Uterus (tissue), 4 donors: ENCODE measurements around the gene EPHA5. TPM values are rescaled to one million over a fixed set of nuclear protein-coding genes. Genes with fewer than 3 reads are reported as not detected.

Experiments used
- DNase-seq, 2 donors: peaks; one replicate each; pipeline ENCODE4 v3.0.0-alpha.2; 2019 to 2020
- H3K27ac ChIP-seq, 2 donors: fragments of 200-600 bp; sonication (generic); 1 replicate in 1 of 2; 2 replicates in 1 of 2; pipeline ENCODE4 v1.5.1; 2016 to 2018
- H3K27me3 ChIP-seq, 2 donors: fragments of 200-600 bp; sonication (generic); one replicate each; pipeline ENCODE4 v1.5.1; 2018 to 2019; ENCODE audit warnings: control low read depth in 1 of 2
- H3K36me3 ChIP-seq, 2 donors: fragments of 200-600 bp; sonication (generic); one replicate each; pipeline ENCODE4 v1.5.1; 2019; ENCODE audit warnings: control low read depth in 1 of 2
- H3K4me1 ChIP-seq, 2 donors: fragments of 200-600 bp; sonication (generic); one replicate each; pipeline ENCODE4 v1.5.1; 2018 to 2019; ENCODE audit warnings: control low read depth in 1 of 2
- H3K4me3 ChIP-seq, 2 donors: fragments of 200-600 bp; sonication (generic); 1 replicate in 1 of 2; 2 replicates in 1 of 2; pipeline ENCODE4 v1.5.1; 2018 to 2019; ENCODE audit warnings: mild to moderate bottlenecking in 1 of 2
- H3K9me3 ChIP-seq, 2 donors: fragments of 200-600 bp; sonication (generic); one replicate each; pipeline ENCODE4 v1.5.1; 2019; ENCODE audit warnings: control low read depth in 1 of 2
- POLR2A ChIP-seq, 2 donors: fragments of 450-650 bp; IDR thresholded peaks; one replicate each; pipeline ENCODE4 v1.6.1; 2016; ENCODE audit warnings: antibody characterized with exemption in 2 of 2, mild to moderate bottlenecking in 1 of 2, moderate library complexity in 1 of 2
- intact Hi-C: fragments of 100-400 bp; cut with DNase I; formaldehyde crosslinking; loops from one replicate; pipeline ENCODE4 v1.15.1; 2023; ENCODE audit warnings: low total_unique reads
- total RNA-seq, 4 donors: library from RNA; depleted of rRNA in 3 of 4; stranded (reverse); fragments of >200 nt in 3 of 4; gene quantifications; one replicate each; pipeline versions ENCODE4 v1.1.0 to v1.2.4, GENCODE V29; 2014 to 2023
- TF ChIP-seq, protein P1 (sequence below), 4 experiments: fragments of 200-600 bp in 2 of 4; fragments of 450-650 bp in 2 of 4; sonication (generic) in 2 of 4; IDR thresholded peaks; one replicate each; pipeline ENCODE4 v1.5.1; 2016 to 2019; ENCODE audit warnings: antibody characterized with exemption in 4 of 4, mild to moderate bottlenecking in 2 of 4, moderate library complexity in 1 of 4
- donor health status: DM: yes; HTN: yes; CAD: no.

The EPHA5 gene
- total RNA-seq, 4 donors from 2014 or later: 1.2 to 10.4 TPM; not detected in 2

DNA sequence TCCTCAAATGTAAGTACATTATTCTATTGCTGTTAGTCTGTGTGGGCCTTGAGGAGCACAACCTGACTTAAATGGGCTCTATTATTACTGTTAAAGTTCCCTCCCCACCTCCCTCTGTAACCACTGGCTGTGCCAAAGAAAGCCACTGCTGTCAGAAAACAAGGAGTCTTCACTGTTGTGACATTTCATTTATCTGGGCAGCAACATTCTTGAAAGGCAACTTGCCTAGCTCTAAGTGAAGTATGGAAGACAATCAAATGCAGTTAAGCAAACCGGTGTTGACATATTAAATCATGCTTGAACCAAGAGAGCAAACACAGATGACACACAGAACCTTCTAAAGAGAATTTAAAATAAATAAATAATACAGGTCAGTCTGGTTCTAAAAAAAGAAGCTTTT is 81.0 kb downstream of the EPHA5 start:
- intact Hi-C loops: no loop called here
- Histone ChIP-seq H3K36me3 (no peaks in the 10 kb centered on the region), H3K4me1 (no peaks in the 10 kb centered on the region), H3K9me3 (no peaks in the 10 kb centered on the region), H3K27ac (no peak overlapping the region), H3K27me3 (no peaks in the 10 kb centered on the region), H3K4me3 (no peak overlapping the region)
- no peak for DNase-seq
- no peak for TF ChIP-seq POLR2A (IDR thresholded peaks at IDR 0.05)
- TF ChIP-seq, protein P1, sequence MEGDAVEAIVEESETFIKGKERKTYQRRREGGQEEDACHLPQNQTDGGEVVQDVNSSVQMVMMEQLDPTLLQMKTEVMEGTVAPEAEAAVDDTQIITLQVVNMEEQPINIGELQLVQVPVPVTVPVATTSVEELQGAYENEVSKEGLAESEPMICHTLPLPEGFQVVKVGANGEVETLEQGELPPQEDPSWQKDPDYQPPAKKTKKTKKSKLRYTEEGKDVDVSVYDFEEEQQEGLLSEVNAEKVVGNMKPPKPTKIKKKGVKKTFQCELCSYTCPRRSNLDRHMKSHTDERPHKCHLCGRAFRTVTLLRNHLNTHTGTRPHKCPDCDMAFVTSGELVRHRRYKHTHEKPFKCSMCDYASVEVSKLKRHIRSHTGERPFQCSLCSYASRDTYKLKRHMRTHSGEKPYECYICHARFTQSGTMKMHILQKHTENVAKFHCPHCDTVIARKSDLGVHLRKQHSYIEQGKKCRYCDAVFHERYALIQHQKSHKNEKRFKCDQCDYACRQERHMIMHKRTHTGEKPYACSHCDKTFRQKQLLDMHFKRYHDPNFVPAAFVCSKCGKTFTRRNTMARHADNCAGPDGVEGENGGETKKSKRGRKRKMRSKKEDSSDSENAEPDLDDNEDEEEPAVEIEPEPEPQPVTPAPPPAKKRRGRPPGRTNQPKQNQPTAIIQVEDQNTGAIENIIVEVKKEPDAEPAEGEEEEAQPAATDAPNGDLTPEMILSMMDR (IDR thresholded peaks at IDR 0.05): no peak

DNA sequence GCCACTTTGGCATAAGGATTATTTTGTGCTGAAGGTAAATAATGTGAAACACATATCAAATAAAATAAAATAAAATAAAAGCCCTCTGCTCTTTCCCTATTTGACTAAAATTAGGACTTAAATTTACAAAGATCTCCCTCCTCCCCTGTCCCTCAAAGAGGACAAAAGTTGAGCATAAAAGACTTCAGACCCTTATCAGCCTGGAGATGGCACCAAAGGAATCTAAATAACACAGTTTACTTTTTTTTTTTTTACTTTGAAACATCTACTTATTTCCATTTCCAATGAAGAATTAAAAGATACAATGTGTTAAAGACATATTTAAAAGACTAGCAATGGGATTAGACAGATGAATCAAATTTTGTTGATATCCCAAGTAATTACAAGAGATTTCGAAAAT is 89.7 kb downstream of the EPHA5 start:
- no peaks in the 10 kb centered on the region for H3K36me3 ChIP-seq
- H3K27me3 ChIP-seq: no peaks in the 10 kb centered on the region
- no peak overlapping the region for H3K27ac ChIP-seq
- TF ChIP-seq, protein P1 (IDR thresholded peaks at IDR 0.05): no peak
- no peak for TF ChIP-seq POLR2A (IDR thresholded peaks at IDR 0.05)
- no peaks in the 10 kb centered on the region for H3K9me3 ChIP-seq
- DNase-seq: no peak
- H3K4me1 ChIP-seq: no peaks in the 10 kb centered on the region
- H3K4me3 ChIP-seq: no peak overlapping the region
- intact Hi-C loops: no loop called here

DNA sequence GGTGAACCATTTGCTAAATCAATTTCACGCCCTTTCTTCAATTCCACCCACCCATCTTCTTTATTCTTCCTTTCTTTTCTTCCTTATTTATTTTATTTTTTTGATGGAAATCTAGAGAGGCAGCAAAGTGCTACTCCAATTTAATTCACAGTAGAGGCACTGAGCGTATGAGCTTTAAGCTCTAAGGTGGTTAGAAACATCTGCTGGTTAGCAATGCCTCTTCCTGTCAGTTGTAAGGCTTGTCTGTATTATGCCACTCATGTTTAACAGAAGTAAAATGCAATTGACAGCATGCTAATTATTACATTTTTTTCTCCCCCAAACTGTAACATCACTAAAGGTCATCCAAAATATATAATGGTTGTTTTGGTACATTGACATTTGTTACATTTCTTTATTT is 103.8 kb downstream of the EPHA5 start:
- H3K36me3 ChIP-seq: no peaks in the 10 kb centered on the region
- TF ChIP-seq, protein P1 (IDR thresholded peaks at IDR 0.05): no peak
- no peak for TF ChIP-seq POLR2A (IDR thresholded peaks at IDR 0.05)
- no peak for DNase-seq
- no peak overlapping the region for H3K4me3 ChIP-seq
- no peaks in the 10 kb centered on the region for H3K27me3 ChIP-seq
- intact Hi-C loops: no loop called here
- no peaks in the 10 kb centered on the region for H3K4me1 ChIP-seq
- H3K27ac ChIP-seq: no peak overlapping the region
- H3K9me3 ChIP-seq: no peaks in the 10 kb centered on the region

DNA sequence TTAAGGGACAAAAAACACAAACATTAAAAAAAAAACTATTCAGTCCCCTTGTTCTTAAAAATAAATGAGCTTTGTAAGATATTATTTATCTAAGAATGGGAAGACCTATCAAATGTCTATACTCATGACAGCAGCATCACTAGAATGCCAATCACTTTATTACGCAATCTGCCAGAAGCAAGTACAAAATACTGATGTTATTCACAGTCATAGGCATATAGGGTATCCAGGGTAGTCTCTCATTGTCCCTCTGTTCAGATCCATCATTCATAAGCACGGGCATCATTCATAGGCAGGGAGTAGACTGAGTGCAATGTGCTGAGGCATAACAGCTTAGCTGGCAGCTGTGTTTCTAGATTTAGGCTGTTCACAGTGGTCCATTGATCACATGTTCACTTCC is 109.1 kb downstream of the EPHA5 start:
- H3K27me3 ChIP-seq: no peaks in the 10 kb centered on the region
- intact Hi-C loops: no loop called here
- no peak overlapping the region for H3K4me3 ChIP-seq

DNA sequence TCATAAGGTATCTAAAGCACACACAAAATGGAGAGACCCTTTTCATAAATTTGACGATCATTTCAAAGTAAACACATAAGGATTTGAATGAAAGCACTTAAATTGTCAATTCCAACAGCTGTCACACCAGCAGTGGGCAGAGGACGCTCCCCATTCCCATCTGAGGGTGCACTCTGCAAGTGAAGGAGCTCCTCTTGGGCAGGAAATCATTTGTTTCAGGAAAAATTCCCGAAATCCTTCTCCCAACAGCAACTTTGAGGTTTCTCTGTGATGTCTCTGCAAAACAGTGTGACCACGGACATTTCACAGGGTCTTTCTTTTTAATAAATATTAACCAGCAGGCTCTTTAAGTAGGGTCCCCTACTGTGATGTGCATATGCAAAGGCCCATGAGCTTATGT is 111.0 kb downstream of the EPHA5 start:
- Histone ChIP-seq H3K9me3 (no peaks in the 10 kb centered on the region), H3K4me1 (no peaks in the 10 kb centered on the region), H3K36me3 (no peaks in the 10 kb centered on the region), H3K4me3 (no peak overlapping the region), H3K27ac (no peak overlapping the region), H3K27me3 (no peaks in the 10 kb centered on the region)
- intact Hi-C loops: no loop called here
- DNase-seq: no peak
- TF ChIP-seq, protein P1 (IDR thresholded peaks at IDR 0.05): no peak
- no peak for TF ChIP-seq POLR2A (IDR thresholded peaks at IDR 0.05)

More for the DNA sequence above, 109.1 kb downstream of the EPHA5 start:
- H3K27ac ChIP-seq: no peak overlapping the region
- DNase-seq: no peak
- no peaks in the 10 kb centered on the region for H3K36me3 ChIP-seq
- H3K4me1 ChIP-seq: no peaks in the 10 kb centered on the region
- no peaks in the 10 kb centered on the region for H3K9me3 ChIP-seq
- TF ChIP-seq, protein P1 (IDR thresholded peaks at IDR 0.05): no peak
- no peak for TF ChIP-seq POLR2A (IDR thresholded peaks at IDR 0.05)
